Upper lobe of right lung (tissue), 1 donor: ENCODE measurements around the gene OR51E2. TPM values are rescaled to one million over a fixed set of nuclear protein-coding genes. Genes with fewer than 3 reads are reported as not detected.
"Not testable (repeated sequence)": the region's sequence is repeated elsewhere in the genome, so short reads cannot be mapped to it uniquely, and the experiment has no call there.

Source experiments
- ATAC-seq: fragments of 200-7000 bp; cut with Tn5 transposase; one replicate; pipeline ENCODE4 v1.9.1; 2020; ENCODE audit warnings: mild to moderate bottlenecking, moderate library complexity
- DNase-seq: peaks from one replicate; pipeline ENCODE4 v3.0.0-alpha.2; 2020
- H3K27ac ChIP-seq: fragments of 200-600 bp; one replicate; pipeline ENCODE4 v1.8.0; 2022
- H3K27me3 ChIP-seq: fragments of 200-600 bp; one replicate; pipeline ENCODE4 v1.8.0; 2022; ENCODE audit warnings: mild to moderate bottlenecking
- H3K36me3 ChIP-seq: fragments of 200-600 bp; one replicate; pipeline ENCODE4 v1.8.0; 2022
- H3K4me1 ChIP-seq: fragments of 200-600 bp; one replicate; pipeline ENCODE4 v1.8.0; 2022
- H3K4me3 ChIP-seq: fragments of 200-600 bp; one replicate; pipeline ENCODE4 v1.8.0; 2022; ENCODE audit warnings: mild to moderate bottlenecking
- H3K9me3 ChIP-seq: fragments of 200-600 bp; one replicate; pipeline ENCODE4 v1.8.0; 2022
- CTCF ChIP-seq: fragments of 200-600 bp; IDR thresholded peaks from one replicate; pipeline ENCODE4 v1.8.0; 2022; ENCODE audit warnings: antibody characterized with exemption
- intact Hi-C: fragments of 100-400 bp; cut with DNase I; formaldehyde crosslinking; loops from one replicate; pipeline ENCODE4 v1.11.0; 2022
- long read RNA-seq: library from polyadenylated mRNA; unstranded; transcript quantifications from one replicate; pipeline ENCODE4 v2.0.0, GENCODE V29; 2021
- total RNA-seq: library from RNA; stranded (reverse); fragmentation: NEBNext Ultra II Directional; extraction: Animal tissue kit (Norgen Biotek cat#: 25700); gene quantifications from one replicate; pipeline ENCODE4 v1.2.1, GENCODE V29; 2021
- donor health status: DM: no; HTN: yes; CAD: no; lungs with severe emphysema.

The OR51E2 gene
- not detected for total RNA-seq
- long read RNA-seq: 0 reads

- ATAC-seq: no peak
- DNase-seq: no peak
- no peak for TF ChIP-seq CTCF
- Histone ChIP-seq H3K4me3 (no peak within 1 kb of the TSS), H3K4me1 (no peaks in the 10 kb centered on the region), H3K27me3 (no peaks in the 10 kb centered on the region), H3K27ac (no peak within 1 kb of the TSS), H3K36me3 (no peaks in the 10 kb centered on the region), H3K9me3 (no peaks in the 10 kb centered on the region)
- intact Hi-C loops: no loop called here
These were observed at the start of gene OR51E2 for GRCh38 chr11:4697585-4697984. OR51E2 (minus strand) TSS chr11:4697853; CDS start chr11:4682711, 15,142 bp downstream.

GRCh38 chr11:4740735-4741134 is 43.1 kb upstream of the OR51E2 start:
- Histone ChIP-seq H3K4me3 (no peak overlapping the region), H3K27me3 (no peaks in the 10 kb centered on the region), H3K27ac (no peak overlapping the region), H3K4me1 (no peaks in the 10 kb centered on the region), H3K9me3 (no peaks in the 10 kb centered on the region), H3K36me3 (no peaks in the 10 kb centered on the region)
- ATAC-seq (no peak), DNase-seq (no peak)
- TF ChIP-seq CTCF: no peak
- intact Hi-C loops: no loop called here

- Histone ChIP-seq H3K9me3 (no peaks in the 10 kb centered on the region), H3K36me3 (no peaks in the 10 kb centered on the region), H3K27ac (no peak overlapping the region), H3K4me1 (no peaks in the 10 kb centered on the region), H3K4me3 (no peak overlapping the region), H3K27me3 (no peaks in the 10 kb centered on the region)
- no peak for DNase-seq
- intact Hi-C loops: no loop called here
- TF ChIP-seq CTCF: no peak
- ATAC-seq: no peak
These were observed 29.5 kb upstream of the OR51E2 start for GRCh38 chr11:4727171-4727570.

GRCh38 chr11:4722616-4723534 is 25.2 kb upstream of the OR51E2 start:
- H3K4me3 ChIP-seq, intact Hi-C loops, H3K9me3 ChIP-seq, H3K36me3 ChIP-seq, H3K27ac ChIP-seq, H3K27me3 ChIP-seq, H3K4me1 ChIP-seq, ATAC-seq, DNase-seq: not testable (repeated sequence)

GRCh38 chr11:4714300-4714699 is 16.6 kb upstream of the OR51E2 start:
- Histone ChIP-seq H3K9me3 (no peaks in the 10 kb centered on the region), H3K27ac (no peak overlapping the region), H3K4me1 (no peaks in the 10 kb centered on the region), H3K4me3 (no peak overlapping the region), H3K27me3 (no peaks in the 10 kb centered on the region), H3K36me3 (no peaks in the 10 kb centered on the region)
- ATAC-seq: no peak
- DNase-seq: no peak
- intact Hi-C loops: no loop called here
- TF ChIP-seq CTCF: no peak

- Histone ChIP-seq H3K9me3 (no peaks in the 10 kb centered on the region), H3K4me1 (no peaks in the 10 kb centered on the region), H3K36me3 (no peaks in the 10 kb centered on the region), H3K4me3 (no peak overlapping the region), H3K27ac (no peak overlapping the region), H3K27me3 (no peaks in the 10 kb centered on the region)
- no peak for TF ChIP-seq CTCF
- DNase-seq: no peak
- intact Hi-C loops: no loop called here
- ATAC-seq: no peak
These were observed 15.6 kb upstream of the OR51E2 start for GRCh38 chr11:4713241-4713640.
